ENCODE data around the gene HDAC3.

The HDAC3 gene

GRCh38 chr5:141650851-141651727 is 14.4 kb upstream of the HDAC3 start, which contains the start of gene FCHSD1:
Gene FCHSD1 (minus strand): TSS chr5:141651418. CDS start chr5:141651368, 50 bp downstream.
- DNase-seq (ENCODE audit: low read depth): peak; percentile 79
- peak within 1 kb of the TSS; percentile 84 for H3K4me3 ChIP-seq (replicated peaks; ENCODE audit: low read depth, low read length)
- no peak for TF ChIP-seq CTCF (IDR thresholded peaks at IDR 0.05; ENCODE audit: low read length, missing control alignments)

GRCh38 chr5:141649972-141650371 is 13.3 kb upstream of the HDAC3 start:
- no peak overlapping the region for H3K4me3 ChIP-seq (replicated peaks; ENCODE audit: low read depth, low read length)
- no peak for DNase-seq (ENCODE audit: low read depth)
- no peak for TF ChIP-seq CTCF (IDR thresholded peaks at IDR 0.05; ENCODE audit: low read length, missing control alignments)

- DNase-seq (ENCODE audit: low read depth): no peak
- no peak for TF ChIP-seq CTCF (IDR thresholded peaks at IDR 0.05; ENCODE audit: low read length, missing control alignments)
- no peak overlapping the region for H3K4me3 ChIP-seq (replicated peaks; ENCODE audit: low read depth, low read length)
Measured at GRCh38 chr5:141649056-141649688, 12.5 kb upstream of the HDAC3 start.

GRCh38 chr5:141647851-141648250 is 11.2 kb upstream of the HDAC3 start:
- H3K4me3 ChIP-seq (replicated peaks; ENCODE audit: low read depth, low read length): no peak overlapping the region
- no peak for TF ChIP-seq CTCF (IDR thresholded peaks at IDR 0.05; ENCODE audit: low read length, missing control alignments)
- no peak for DNase-seq (ENCODE audit: low read depth)

- no peak for DNase-seq (ENCODE audit: low read depth)
- no peak for TF ChIP-seq CTCF (IDR thresholded peaks at IDR 0.05; ENCODE audit: low read length, missing control alignments)
- H3K4me3 ChIP-seq (replicated peaks; ENCODE audit: low read depth, low read length): no peak overlapping the region
Measured at GRCh38 chr5:141647242-141647641, 10.6 kb upstream of the HDAC3 start.

GRCh38 chr5:141646026-141646425 is 9.4 kb upstream of the HDAC3 start:
- TF ChIP-seq CTCF (IDR thresholded peaks at IDR 0.05; ENCODE audit: low read length, missing control alignments): no peak
- H3K4me3 ChIP-seq (replicated peaks; ENCODE audit: low read depth, low read length): no peak overlapping the region
- DNase-seq (ENCODE audit: low read depth): no peak
